Naive thymus-derived CD4-positive, alpha-beta T cell (primary cell): ENCODE data around the gene C17orf67. TPM values are rescaled to one million over a fixed set of nuclear protein-coding genes. Genes with fewer than 3 reads are reported as not detected.
A peak's percentile ranks its signal among the peaks of the same experiment; 100 is the strongest.

ENCODE experiments used
- ATAC-seq: fragments of 150-1000 bp; cut with Tn5 transposase; 2 replicates; pipeline ENCODE4 v1.10.0; 2021; ENCODE audit warnings: mild to moderate bottlenecking, moderate library complexity
- CTCF ChIA-PET: fragments of 350-600 bp; sonication (Branson Sonifier 250); formaldehyde crosslinking; loops from one replicate; lab custom pipeline; 2021; ENCODE audit warnings: antibody characterized with exemption; lab: Charles Lee
- POLR2A ChIA-PET: fragments of 350-600 bp; sonication (Branson Sonifier 250); formaldehyde crosslinking; loops from one replicate; lab custom pipeline; 2021; ENCODE audit warnings: antibody characterized with exemption, inconsistent platforms; lab: Charles Lee
- DNase-seq, 9 donors: peaks; one replicate each; pipeline versions ENCODE4 v3.0.0 to v3.0.0-alpha.2; 2020 to 2022; ENCODE audit warnings: mixed read lengths in 1 of 9
- H3K27ac ChIP-seq: one replicate; pipeline ENCODE4 v1.7.0; 2013; ENCODE audit warnings: mild to moderate bottlenecking, low read depth, low read length, moderate library complexity
- H3K27me3 ChIP-seq, 2 donors: one replicate each; pipeline ENCODE4 v1.7.0; 2013; ENCODE audit warnings: low read length in 2 of 2, mild to moderate bottlenecking in 2 of 2, moderate library complexity in 2 of 2; ENCODE audit not compliant: control insufficient read depth in 2 of 2, insufficient read depth in 2 of 2
- H3K36me3 ChIP-seq, 3 experiments: 1 replicate in 2 of 3; 2 replicates in 1 of 3; pipeline ENCODE4 v1.7.0; 2013; ENCODE audit warnings: low read length in 3 of 3, mild to moderate bottlenecking in 3 of 3, moderate library complexity in 1 of 3; ENCODE audit not compliant: insufficient read depth in 3 of 3, control insufficient read depth in 2 of 3
- H3K4me1 ChIP-seq, 2 donors: one replicate each; pipeline ENCODE4 v1.7.0; 2013; ENCODE audit warnings: low read length in 2 of 2, mild to moderate bottlenecking in 2 of 2, moderate library complexity in 1 of 2; ENCODE audit not compliant: control insufficient read depth in 2 of 2, insufficient read depth in 2 of 2
- H3K4me3 ChIP-seq: 2 replicates; pipeline ENCODE4 v1.7.0; 2013; ENCODE audit warnings: mild to moderate bottlenecking, low read length
- H3K9me3 ChIP-seq, 3 experiments: 1 replicate in 2 of 3; 2 replicates in 1 of 3; pipeline ENCODE4 v1.7.0; 2013; ENCODE audit warnings: low read length in 3 of 3; ENCODE audit not compliant: control insufficient read depth in 2 of 3
- H3K27ac Mint-ChIP-seq, 9 donors: one replicate each; pipeline ENCODE4 v1.8.0; 2020 to 2022; ENCODE audit warnings: mixed read lengths in 9 of 9, mild to moderate bottlenecking in 8 of 9, moderate library complexity in 5 of 9, inconsistent platforms in 2 of 9
- H3K27me3 Mint-ChIP-seq, 5 donors: one replicate each; pipeline ENCODE4 v1.8.0; 2021 to 2022; ENCODE audit warnings: mixed read lengths in 5 of 5, mild to moderate bottlenecking in 1 of 5
- H3K36me3 Mint-ChIP-seq, 5 donors: one replicate each; pipeline ENCODE4 v1.8.0; 2020 to 2022; ENCODE audit warnings: mixed read lengths in 5 of 5, mild to moderate bottlenecking in 3 of 5, inconsistent platforms in 1 of 5
- H3K4me1 Mint-ChIP-seq, 7 donors: one replicate each; pipeline ENCODE4 v1.8.0; 2020 to 2022; ENCODE audit warnings: mixed read lengths in 7 of 7, mild to moderate bottlenecking in 3 of 7, inconsistent platforms in 1 of 7
- H3K4me3 Mint-ChIP-seq, 10 donors: one replicate each; pipeline ENCODE4 v1.8.0; 2020 to 2022; ENCODE audit warnings: mild to moderate bottlenecking in 10 of 10, mixed read lengths in 10 of 10, moderate library complexity in 6 of 10, inconsistent platforms in 2 of 10
- H3K9me3 Mint-ChIP-seq, 11 donors: one replicate each; pipeline ENCODE4 v1.8.0; 2020 to 2022; ENCODE audit warnings: mixed read lengths in 11 of 11, mild to moderate bottlenecking in 4 of 11, inconsistent platforms in 1 of 11, moderate library complexity in 1 of 11
- intact Hi-C, 2 donors: fragments of 100-400 bp; cut with micrococcal nuclease; formaldehyde crosslinking; loops; one replicate each; pipeline ENCODE4 v1.15.1; 2023
- polyA plus RNA-seq, 2 donors: library from polyadenylated mRNA; unstranded; fragments of 300-500 nt; fragmentation: Illumina TruSeq; gene quantifications; one replicate each; pipeline ENCODE4 v1.2.3, GENCODE V29; 2021
- total RNA-seq, 6 experiments: library from RNA in 5 of 6; stranded (reverse) in 5 of 6; gene quantifications; 1 replicate in 5 of 6; 2 replicates in 1 of 6; pipeline ENCODE4 v1.2.3 and lab custom pipeline; 2021 to 2026

Gene C17orf67
- total and polyA plus RNA-seq, 7 experiments from 2014 or later: 1.1 to 9.1 (median 3.8) TPM

DNA sequence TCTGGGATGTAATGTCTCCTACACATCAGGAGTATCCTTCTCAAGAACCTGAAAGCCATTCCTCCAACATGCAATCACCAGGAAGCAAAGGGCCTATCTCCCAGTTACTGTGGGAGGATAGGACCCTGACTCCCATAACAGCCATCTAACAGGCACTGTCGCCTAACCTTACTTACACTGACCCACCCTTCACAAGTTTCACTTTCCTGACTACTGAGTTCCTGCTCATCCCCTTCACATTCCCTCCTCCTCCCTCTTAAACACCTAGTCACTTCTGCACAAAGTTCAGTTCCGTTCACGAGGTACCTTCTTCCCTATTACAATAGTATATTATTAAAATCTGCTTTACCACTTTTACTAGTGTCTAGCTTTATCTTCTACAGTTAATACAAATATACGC, 1.3 kb downstream of the C17orf67 start:
- Histone ChIP-seq H3K27me3 (no peaks in the 10 kb centered on the region), H3K36me3 (peaks cover 0 to 6% (median 0%) of the 10 kb centered on the region in 3 experiments), H3K4me3 (peak overlapping the region; percentile 91), H3K9me3 (no peaks in the 10 kb centered on the region), H3K27ac (peak overlapping the region; percentile 85), H3K4me1 (peaks cover 30 to 35% of the 10 kb centered on the region in 2 donors)
- Mint-ChIP-seq H3K27ac (peak overlapping the region; percentile 18 to 93 (median 63)), H3K36me3 (peaks cover 0 to 17% (median 10%) of the 10 kb centered on the region in 5 donors), H3K4me1 (peaks cover 23 to 64% (median 47%) of the 10 kb centered on the region in 7 donors), H3K9me3 (no peaks in the 10 kb centered on the region), H3K27me3 (no peaks in the 10 kb centered on the region), H3K4me3 (peak overlapping the region; percentile 81 to 97 (median 89))
- POLR2A ChIA-PET: interaction anchor here (0.9 to 4.9 kb wide), 3 partner anchors 12 to 240 kb away, joined by 4 to 30 read pairs (median 4); no protein-coding TSS in a partner anchor
- CTCF ChIA-PET: interaction anchor here (1.9 kb wide), 1 partner anchor 13 kb away, joined by 11 read pairs; no protein-coding TSS in a partner anchor
- intact Hi-C loops: loop anchor here (2.0 to 10.0 kb wide), 10 partner anchors 35 to 1685 kb away; partner anchors contain the start of genes DYNLL2 (in 1 of the 2), HLF (in 1 of the 2), MMD (in 1 of the 2) and MRPS23 (in 1 of the 2)
- DNase-seq: no peak
- no peak for ATAC-seq

DNA sequence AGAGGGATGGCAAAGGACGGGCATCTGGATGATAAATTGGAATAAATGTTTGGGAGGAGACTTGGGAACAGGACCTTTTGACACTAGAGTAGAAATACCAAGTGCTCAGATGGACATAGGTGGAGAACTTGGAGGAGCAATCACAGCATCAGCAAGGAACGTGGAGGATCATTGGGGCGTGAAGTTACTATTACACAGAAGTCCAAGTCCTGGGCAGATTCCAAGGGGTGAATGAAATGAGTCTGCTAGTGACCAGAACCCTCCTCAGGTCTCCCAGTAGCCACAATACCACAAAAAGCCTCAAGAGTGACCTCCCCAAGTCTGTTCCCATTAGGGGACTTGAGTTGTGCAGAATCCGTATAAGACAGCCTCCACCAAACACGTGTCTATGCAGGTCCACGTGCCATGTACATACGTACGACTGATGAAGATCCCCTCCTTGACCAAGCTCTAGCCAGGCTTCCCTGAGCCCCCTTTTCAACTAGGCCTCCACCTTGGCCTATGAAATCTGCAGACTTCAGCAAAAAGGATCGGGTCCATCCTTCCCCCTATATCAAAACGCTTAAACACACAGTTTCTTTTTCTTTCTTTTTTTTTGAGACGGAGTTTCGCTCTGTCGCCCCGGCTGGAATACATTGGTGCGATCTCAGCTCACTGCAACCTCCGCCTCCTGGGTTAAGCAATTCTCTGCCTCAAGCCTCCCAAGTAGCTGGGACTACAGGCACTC, 2.2 kb downstream of the C17orf67 start:
- H3K36me3 ChIP-seq: peaks cover 0 to 6% (median 0%) of the 10 kb centered on the region in 3 experiments
- H3K9me3 Mint-ChIP-seq: no peaks in the 10 kb centered on the region
- H3K9me3 ChIP-seq: no peaks in the 10 kb centered on the region
- H3K27me3 ChIP-seq: no peaks in the 10 kb centered on the region
- no peaks in the 10 kb centered on the region for H3K27me3 Mint-ChIP-seq
- peak overlapping the region in 9 of 10 donors; percentile 27 to 97 (median 83) for H3K4me3 Mint-ChIP-seq
- peak overlapping the region in 2 of 9 donors; percentile 85 to 93 for H3K27ac Mint-ChIP-seq
- DNase-seq (no peak), ATAC-seq (no peak)
- H3K4me1 Mint-ChIP-seq: peaks cover 16 to 55% (median 38%) of the 10 kb centered on the region in 7 donors
- POLR2A ChIA-PET: interaction anchor here (0.9 to 4.9 kb wide), 2 partner anchors 11 to 239 kb away, joined by 4 to 30 read pairs; no protein-coding TSS in a partner anchor
- peaks cover 0 to 12% (median 5%) of the 10 kb centered on the region in 5 donors for H3K36me3 Mint-ChIP-seq
- intact Hi-C loops: loop anchor here (2.0 to 10.0 kb wide), 10 partner anchors 36 to 1686 kb away; partner anchors contain the start of genes DYNLL2 (in 1 of the 2), HLF (in 1 of the 2), MMD (in 1 of the 2) and MRPS23 (in 1 of the 2)
- CTCF ChIA-PET: interaction anchor here (1.9 kb wide), 1 partner anchor 12 kb away, joined by 11 read pairs; no protein-coding TSS in a partner anchor
- H3K27ac ChIP-seq: no peak overlapping the region
- H3K4me3 ChIP-seq: no peak overlapping the region
- peaks cover 24 to 28% of the 10 kb centered on the region in 2 donors for H3K4me1 ChIP-seq

DNA sequence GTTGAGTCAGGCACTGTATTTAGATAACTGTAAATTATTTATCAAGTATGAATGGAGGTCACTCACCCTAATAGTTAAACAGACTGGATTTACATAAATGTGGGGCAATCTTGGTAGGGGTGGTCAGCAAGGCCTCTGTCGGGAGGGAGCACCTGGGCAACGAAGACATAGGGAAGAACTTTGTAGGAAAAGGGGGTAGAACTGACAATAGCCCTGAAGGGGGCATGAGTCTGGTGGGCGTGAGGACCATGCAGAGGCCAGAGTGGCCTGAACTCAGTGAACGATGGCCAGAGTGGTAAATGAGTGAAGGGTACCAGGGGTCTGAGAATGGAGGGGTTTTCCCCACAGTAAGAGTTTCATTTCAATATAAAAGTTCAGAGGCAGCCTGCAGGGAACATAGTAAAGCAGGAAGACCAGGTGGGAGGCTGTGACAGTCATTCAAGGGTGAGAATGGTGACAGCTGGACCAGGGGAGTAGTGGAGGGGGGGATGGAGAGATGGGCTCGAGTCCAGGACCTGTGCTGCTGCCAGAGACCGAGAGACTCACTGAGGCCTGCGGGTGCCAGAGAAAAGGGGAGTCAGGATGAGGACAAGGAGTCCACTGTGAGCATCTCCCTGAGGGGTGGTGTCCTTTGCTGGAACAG, 2.9 kb downstream of the C17orf67 start:
- CTCF ChIA-PET: interaction anchor here (2.4 kb wide), 1 partner anchor 11 kb away, joined by 7 read pairs; no protein-coding TSS in a partner anchor
- H3K4me1 Mint-ChIP-seq: peaks cover 15 to 51% (median 35%) of the 10 kb centered on the region in 7 donors
- DNase-seq: no peak

DNA sequence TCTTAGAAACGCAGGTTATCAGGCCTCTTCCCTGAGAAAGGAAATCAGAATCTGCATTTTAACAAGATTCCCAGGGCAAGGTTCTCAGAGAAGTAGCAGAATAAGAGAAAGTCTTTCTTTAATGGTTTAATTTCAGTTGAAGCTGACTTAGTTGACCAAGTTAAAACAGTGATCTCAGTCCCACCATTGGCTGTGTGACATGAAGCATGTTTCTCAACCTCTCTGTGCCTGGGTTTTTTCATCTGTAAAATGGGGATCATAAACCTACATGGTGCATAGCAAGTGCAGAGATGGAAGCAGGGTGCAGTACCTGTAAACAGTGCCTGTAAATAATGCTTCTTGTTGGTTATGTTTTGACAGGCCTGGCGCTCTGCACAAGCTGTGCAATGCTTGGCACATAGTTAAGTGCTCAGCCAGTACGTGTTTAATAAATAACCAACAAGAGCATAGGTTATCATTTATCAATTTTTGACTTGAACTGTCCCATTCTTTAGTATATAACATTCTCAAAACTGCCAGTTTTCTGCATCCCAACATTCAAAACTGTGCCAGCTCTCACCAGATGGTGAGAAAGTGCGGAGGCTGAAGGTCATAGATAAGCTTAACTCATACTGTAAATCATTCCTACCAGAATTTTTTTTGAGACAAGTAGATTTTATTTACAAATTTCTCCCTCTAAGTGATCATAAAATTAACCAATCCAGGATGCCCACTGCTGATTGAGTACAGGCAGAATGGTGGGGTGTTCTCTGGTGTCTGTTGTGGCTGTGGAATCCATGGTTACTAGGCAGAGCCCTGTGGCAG, 6.9 kb downstream of the C17orf67 start:
- CTCF ChIA-PET: no interaction called here
- peak overlapping the region in 1 of 9 donors; percentile 65 for H3K27ac Mint-ChIP-seq

More for the DNA sequence above, 2.9 kb downstream of the C17orf67 start:
- Histone ChIP-seq H3K4me3 (no peak overlapping the region), H3K4me1 (peaks cover 22 to 24% of the 10 kb centered on the region in 2 donors), H3K36me3 (peaks cover 0 to 6% (median 0%) of the 10 kb centered on the region in 3 experiments), H3K9me3 (no peaks in the 10 kb centered on the region), H3K27me3 (no peaks in the 10 kb centered on the region), H3K27ac (no peak overlapping the region)
- Mint-ChIP-seq H3K9me3 (no peaks in the 10 kb centered on the region), H3K27me3 (no peaks in the 10 kb centered on the region), H3K36me3 (peaks cover 0 to 9% (median 3%) of the 10 kb centered on the region in 5 donors), H3K4me3 (peak overlapping the region in 5 of 10 donors; percentile 13 to 93 (median 81)), H3K27ac (peak overlapping the region in 2 of 9 donors; percentile 2 to 46)
- POLR2A ChIA-PET: interaction anchor here (4.9 kb wide), 1 partner anchor 11 kb away, joined by 30 read pairs; no protein-coding TSS in a partner anchor
- intact Hi-C loops: loop anchor here (5.0 to 10.0 kb wide), 8 partner anchors 36 to 1686 kb away; partner anchors contain the start of genes HLF (in 1 of the 2), MMD (in 1 of the 2), MRPS23 (in 1 of the 2) and MSI2 (in 1 of the 2)
- no peak for ATAC-seq

DNA sequence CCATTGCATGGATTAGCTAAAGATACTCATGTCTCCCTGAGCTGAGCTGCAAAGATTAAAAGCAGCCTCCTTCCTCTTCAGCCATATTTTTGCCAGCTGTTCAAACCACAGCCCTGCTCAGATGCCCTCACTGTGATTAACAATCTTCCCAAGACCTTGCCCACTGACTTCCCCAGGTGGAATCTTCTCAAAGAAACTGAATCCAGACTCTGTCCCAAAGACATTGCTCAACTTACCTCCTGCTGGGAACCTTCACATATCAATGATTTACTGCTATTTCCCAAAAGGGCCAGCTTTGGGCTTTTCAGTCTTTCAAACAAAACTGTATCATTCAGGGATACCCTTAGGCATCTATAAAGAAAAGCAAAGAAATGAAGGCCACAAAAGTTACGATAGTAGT, 9.2 kb downstream of the C17orf67 start:
- intact Hi-C loops: no loop called here
- Histone ChIP-seq H3K27me3 (no peaks in the 10 kb centered on the region), H3K4me3 (no peak overlapping the region), H3K27ac (no peak overlapping the region), H3K4me1 (no peaks in the 10 kb centered on the region), H3K36me3 (no peaks in the 10 kb centered on the region), H3K9me3 (no peaks in the 10 kb centered on the region)
- Mint-ChIP-seq H3K4me3 (no peak overlapping the region), H3K36me3 (peaks cover 0 to 15% (median 5%) of the 10 kb centered on the region in 5 donors), H3K9me3 (peaks cover 0 to 2% (median 0%) of the 10 kb centered on the region in 11 donors), H3K4me1 (peaks cover 3 to 13% (median 7%) of the 10 kb centered on the region in 7 donors), H3K27ac (peak overlapping the region in 1 of 9 donors; percentile 20), H3K27me3 (no peaks in the 10 kb centered on the region)
- CTCF ChIA-PET: interaction anchor here (1.0 to 1.5 kb wide), 3 partner anchors 8 to 117 kb away, joined by 3 to 8 read pairs (median 4); no protein-coding TSS in a partner anchor
- no peak for ATAC-seq
- no peak for DNase-seq
- POLR2A ChIA-PET: interaction anchor here (1.0 kb wide), 1 partner anchor 10 kb away, joined by 4 read pairs; the partner anchor contains the start of gene DGKE

More for the DNA sequence above, 6.9 kb downstream of the C17orf67 start:
- Mint-ChIP-seq H3K4me3 (no peak overlapping the region), H3K36me3 (peaks cover 0 to 20% (median 5%) of the 10 kb centered on the region in 5 donors), H3K9me3 (peaks cover 0 to 2% (median 0%) of the 10 kb centered on the region in 11 donors), H3K27me3 (no peaks in the 10 kb centered on the region), H3K4me1 (peaks cover 8 to 27% (median 18%) of the 10 kb centered on the region in 7 donors)
- intact Hi-C loops: no loop called here
- no peaks in the 10 kb centered on the region for H3K36me3 ChIP-seq
- peaks cover 3 to 5% of the 10 kb centered on the region in 2 donors for H3K4me1 ChIP-seq
- H3K9me3 ChIP-seq: no peaks in the 10 kb centered on the region
- no peak for ATAC-seq
- POLR2A ChIA-PET: no interaction called here
- H3K4me3 ChIP-seq: no peak overlapping the region
- H3K27me3 ChIP-seq: no peaks in the 10 kb centered on the region
- no peak overlapping the region for H3K27ac ChIP-seq
- no peak for DNase-seq
